Nephron progenitor cell (in vitro differentiated cells): ENCODE results near the gene DRC3.
"Not testable (repeated sequence)": the region's sequence is repeated elsewhere in the genome, so short reads cannot be mapped to it uniquely, and the experiment has no call there.

Experiments
- DNase-seq: peaks from one replicate; pipeline ENCODE4 v3.0.0; 2021
- H3K27ac Mint-ChIP-seq: 2 replicates; pipeline ENCODE4 v1.8.0; 2021; ENCODE audit warnings: mild to moderate bottlenecking, moderate library complexity, mixed read lengths
- H3K27me3 Mint-ChIP-seq: 2 replicates; pipeline ENCODE4 v1.8.0; 2021; ENCODE audit warnings: mild to moderate bottlenecking, low read depth, mixed read lengths; ENCODE audit not compliant: poor library complexity
- H3K36me3 Mint-ChIP-seq: 2 replicates; pipeline ENCODE4 v1.8.0; 2021; ENCODE audit warnings: low read depth, mixed read lengths
- H3K4me1 Mint-ChIP-seq: 2 replicates; pipeline ENCODE4 v1.8.0; 2021; ENCODE audit warnings: mixed read lengths
- H3K4me3 Mint-ChIP-seq: 2 replicates; pipeline ENCODE4 v1.8.0; 2021; ENCODE audit warnings: mild to moderate bottlenecking, moderate library complexity, mixed read lengths
- H3K9me3 Mint-ChIP-seq: 2 replicates; pipeline ENCODE4 v1.8.0; 2021; ENCODE audit warnings: mild to moderate bottlenecking, moderate library complexity, mixed read lengths
- CTCF ChIP-seq: fragments of 200-600 bp; sonication (generic); IDR thresholded peaks from 2 replicates; pipeline ENCODE4 v1.5.0; 2021; ENCODE audit warnings: antibody characterized with exemption

Gene DRC3

GRCh38 chr17:17993852-17994251 is 21.2 kb downstream of the DRC3 start:
- peaks cover 7% of the 10 kb centered on the region for H3K27me3 Mint-ChIP-seq
- peaks cover 26% of the 10 kb centered on the region for H3K4me1 Mint-ChIP-seq
- no peaks in the 10 kb centered on the region for H3K36me3 Mint-ChIP-seq
- no peak overlapping the region for H3K27ac Mint-ChIP-seq
- no peak for TF ChIP-seq CTCF
- H3K4me3 Mint-ChIP-seq, result no peak overlapping the region
- no peak for DNase-seq
- no peaks in the 10 kb centered on the region for H3K9me3 Mint-ChIP-seq

GRCh38 chr17:17994271-17995069 is 21.8 kb downstream of the DRC3 start:
- DNase-seq, result peak; percentile 43
- no peaks in the 10 kb centered on the region for H3K36me3 Mint-ChIP-seq
- H3K27ac Mint-ChIP-seq, result no peak overlapping the region
- no peak overlapping the region for H3K4me3 Mint-ChIP-seq
- peak; percentile 37 for TF ChIP-seq CTCF
- H3K9me3 Mint-ChIP-seq, result no peaks in the 10 kb centered on the region
- H3K27me3 Mint-ChIP-seq, result peaks cover 5% of the 10 kb centered on the region
- peaks cover 26% of the 10 kb centered on the region for H3K4me1 Mint-ChIP-seq

- not testable (repeated sequence) for H3K27ac Mint-ChIP-seq, H3K4me3 Mint-ChIP-seq, H3K27me3 Mint-ChIP-seq, H3K36me3 Mint-ChIP-seq, DNase-seq, H3K9me3 Mint-ChIP-seq
- peaks cover 29% of the 10 kb centered on the region for H3K4me1 Mint-ChIP-seq
Observed at GRCh38 chr17:17995887-17996286, 23.2 kb downstream of the DRC3 start.

- Mint-ChIP-seq H3K27ac (no peak overlapping the region), H3K27me3 (peaks cover 4% of the 10 kb centered on the region), H3K36me3 (no peaks in the 10 kb centered on the region), H3K4me3 (no peak overlapping the region), H3K4me1 (peaks cover 29% of the 10 kb centered on the region), H3K9me3 (no peaks in the 10 kb centered on the region)
- no peak for DNase-seq
- TF ChIP-seq CTCF, result no peak
Observed at GRCh38 chr17:17998934-17999333, 26.3 kb downstream of the DRC3 start.

- no peak overlapping the region for H3K4me3 Mint-ChIP-seq
- H3K9me3 Mint-ChIP-seq, result no peaks in the 10 kb centered on the region
- peaks cover 27% of the 10 kb centered on the region for H3K4me1 Mint-ChIP-seq
- DNase-seq, result no peak
- TF ChIP-seq CTCF, result no peak
- H3K27me3 Mint-ChIP-seq, result peaks cover 2% of the 10 kb centered on the region
- H3K27ac Mint-ChIP-seq, result no peak overlapping the region
- no peaks in the 10 kb centered on the region for H3K36me3 Mint-ChIP-seq
Observed at GRCh38 chr17:17999364-18000029, 26.8 kb downstream of the DRC3 start.

- TF ChIP-seq CTCF, result no peak
- no peak for DNase-seq
- Mint-ChIP-seq H3K27me3 (peaks cover 2% of the 10 kb centered on the region), H3K4me1 (peaks cover 21% of the 10 kb centered on the region), H3K27ac (no peak overlapping the region), H3K4me3 (no peak overlapping the region), H3K36me3 (no peaks in the 10 kb centered on the region), H3K9me3 (no peaks in the 10 kb centered on the region)
Observed at GRCh38 chr17:18000030-18000408, 27.4 kb downstream of the DRC3 start.
